ENCODE data around the gene PIGH. TPM values are rescaled to one million over a fixed set of nuclear protein-coding genes. Genes with fewer than 3 reads are reported as not detected.

The PIGH gene
- total and polyA plus RNA-seq, 2 of the 13 experiments (the other 11 are each of a cell fraction or from before 2014, with no cell fraction given): 30.0 to 43.5 TPM

- TF ChIP-seq SAFB2 (CRISPR knock-in tag; IDR thresholded peaks at IDR 0.05; ENCODE audit: borderline replicate concordance, low read depth): peak; percentile 74; the same call in 1 of the 2 replicates
- TF ChIP-seq ZNF274 (CRISPR knock-in tag; IDR thresholded peaks at IDR 0.05): peak; percentile 74; the same call in 1 of the 2 replicates
- peak; percentile 34; the same call in 1 of the 2 replicates for TF ChIP-seq ZNF598 (CRISPR knock-in tag; IDR thresholded peaks at IDR 0.05; ENCODE audit: borderline replicate concordance)
- TF ChIP-seq KDM5B (CRISPR knock-in tag; IDR thresholded peaks at IDR 0.05; ENCODE audit: borderline replicate concordance): peak; percentile 80; the same call in 1 of the 2 replicates
- peak; percentile 58 for TF ChIP-seq HNRNPLL (IDR thresholded peaks at IDR 0.05; ENCODE audit: low read depth, low read length, poor library complexity, severe bottlenecking)
- peak; percentile 39 for TF ChIP-seq CBX1 (IDR thresholded peaks at IDR 0.05; ENCODE audit: low read depth)
- no peak for TF ChIP-seq ZNF510 (CRISPR knock-in tag; IDR thresholded peaks at IDR 0.05; ENCODE audit: low read depth)
- TF ChIP-seq ZNF230 (CRISPR knock-in tag; IDR thresholded peaks at IDR 0.05): peak; percentile 73; the same call in 1 of the 2 replicates
- peak; percentile 91 for TF ChIP-seq ZEB1 (IDR thresholded peaks at IDR 0.05; ENCODE audit: insufficient replicate concordance, low read depth)
- peak; percentile 30; the same call in 1 of the 2 replicates for TF ChIP-seq ZNF567 (CRISPR knock-in tag; IDR thresholded peaks at IDR 0.05; ENCODE audit: borderline replicate concordance)
- peak; percentile 36; the same call in 1 of the 2 replicates for TF ChIP-seq E2F1 (CRISPR knock-in tag; IDR thresholded peaks at IDR 0.05)
- peak; percentile 23; the same call in 1 of the 2 replicates for TF ChIP-seq FOXA3 (CRISPR knock-in tag; IDR thresholded peaks at IDR 0.05)
- TF ChIP-seq HINFP (CRISPR knock-in tag; IDR thresholded peaks at IDR 0.05; ENCODE audit: low read depth): peak; percentile 85
- TF ChIP-seq ZNF331 (CRISPR knock-in tag; IDR thresholded peaks at IDR 0.05): peak; percentile 20; the same call in 1 of the 2 replicates
- TF ChIP-seq ZNF44 (CRISPR knock-in tag; IDR thresholded peaks at IDR 0.05): peak; percentile 39; the same call in 1 of the 2 replicates
- no peak for TF ChIP-seq BRF2 (CRISPR knock-in tag; IDR thresholded peaks at IDR 0.05)
- no peak; the same call in 1 of the 2 replicates for TF ChIP-seq ZSCAN25 (CRISPR knock-in tag; IDR thresholded peaks at IDR 0.05)
- 0 out of 2 replicates have a peak, but pooled peaks have one; percentile 68 for TF ChIP-seq ZNF276 (CRISPR knock-in tag; IDR thresholded peaks at IDR 0.05; ENCODE audit: low read depth)
- peak; percentile 80 for TF ChIP-seq SALL1 (CRISPR knock-in tag; IDR thresholded peaks at IDR 0.05)
- TF ChIP-seq DR1 (CRISPR knock-in tag; IDR thresholded peaks at IDR 0.05): peak; percentile 86
- TF ChIP-seq ZNF430 (CRISPR knock-in tag; IDR thresholded peaks at IDR 0.05): peak; percentile 82
- TF ChIP-seq ZMYM3 (CRISPR knock-in tag; IDR thresholded peaks at IDR 0.05): peak; percentile 62
- TF ChIP-seq JUND (CRISPR knock-in tag; IDR thresholded peaks at IDR 0.05): peak; percentile 96
- peak; percentile 47; the same call in 1 of the 2 replicates for TF ChIP-seq FOXO1 (CRISPR knock-in tag; IDR thresholded peaks at IDR 0.05)
These were observed 19.6 kb upstream of the PIGH start, which contains the start of gene ARG2 (continued) for GRCh38 chr14:67619446-67620216.

Measured in HepG2 (cell line).